CD14-positive monocyte (primary cell): ENCODE data around the gene CROCC2. TPM values are rescaled to one million over a fixed set of nuclear protein-coding genes. Genes with fewer than 3 reads are reported as not detected.

Experiments
- DNase-seq, 3 donors: peaks; one replicate each; pipeline ENCODE4 v3.0.0-alpha.2; 2011 to 2022
- H2AFZ ChIP-seq: 2 replicates; pipeline ENCODE4 v1.6.0; 2012; ENCODE audit warnings: mild to moderate bottlenecking, low read depth, low read length, inconsistent platforms; ENCODE audit not compliant: insufficient read depth, poor library complexity, severe bottlenecking
- H3K27ac ChIP-seq, 2 donors: 1 replicate in 1 of 2; 2 replicates in 1 of 2; pipeline ENCODE4 v1.5.1; 2012 to 2013; ENCODE audit warnings: low read length in 2 of 2, control low read depth in 1 of 2, inconsistent platforms in 1 of 2, low read depth in 1 of 2, mild to moderate bottlenecking in 1 of 2
- H3K27me3 ChIP-seq, 2 donors: one replicate each; pipeline versions ENCODE4 v1.6.0 to v1.6.1; 2011 to 2013; ENCODE audit warnings: low read length in 2 of 2; ENCODE audit not compliant: control insufficient read depth in 2 of 2, insufficient read depth in 2 of 2
- H3K36me3 ChIP-seq, 2 donors: replicated peaks in 1 of 2; 1 replicate in 1 of 2; 2 replicates in 1 of 2; pipeline versions ENCODE4 v1.5.1 to v1.6.1; 2012 to 2013; ENCODE audit warnings: low read length in 2 of 2, control low read depth in 1 of 2, inconsistent platforms in 1 of 2, mild to moderate bottlenecking in 1 of 2; ENCODE audit not compliant: insufficient read depth in 2 of 2, control insufficient read depth in 1 of 2
- H3K4me1 ChIP-seq, 2 donors: 1 replicate in 1 of 2; 2 replicates in 1 of 2; pipeline versions ENCODE4 v1.5.1 to v1.6.1; 2012 to 2013; ENCODE audit warnings: low read length in 2 of 2, control low read depth in 1 of 2, inconsistent platforms in 1 of 2, mild to moderate bottlenecking in 1 of 2, moderate library complexity in 1 of 2; ENCODE audit not compliant: insufficient read depth in 2 of 2, control insufficient read depth in 1 of 2
- H3K4me2 ChIP-seq: replicated peaks from 2 replicates; pipeline ENCODE3; 2012; ENCODE audit warnings: low read length, moderate library complexity, mild to moderate bottlenecking; ENCODE audit not compliant: poor library complexity, severe bottlenecking; ENCODE audit errors: extremely low read depth
- H3K4me3 ChIP-seq, 3 experiments: fragments of 200-600 bp in 1 of 3; sonication (generic) in 1 of 3; replicated peaks in 1 of 3; 1 replicate in 2 of 3; 2 replicates in 1 of 3; pipeline ENCODE4 v1.5.1; 2011 to 2013; ENCODE audit warnings: low read length in 3 of 3, mild to moderate bottlenecking in 3 of 3, control low read depth in 2 of 3, low read depth in 2 of 3, inconsistent platforms in 1 of 3, moderate library complexity in 1 of 3
- H3K79me2 ChIP-seq: 2 replicates; pipeline ENCODE4 v1.6.0; 2012; ENCODE audit warnings: mild to moderate bottlenecking, control low read depth, inconsistent platforms, low read length, moderate library complexity; ENCODE audit not compliant: insufficient read depth
- H3K9ac ChIP-seq: 2 replicates; pipeline ENCODE4 v1.6.0; 2017; ENCODE audit warnings: low read length, mild to moderate bottlenecking; ENCODE audit not compliant: insufficient read depth, poor library complexity, severe bottlenecking
- H3K9me3 ChIP-seq, 2 donors: replicated peaks in 1 of 2; 1 replicate in 1 of 2; 2 replicates in 1 of 2; pipeline versions ENCODE4 v1.5.1 to v1.6.1; 2012 to 2013; ENCODE audit warnings: low read length in 2 of 2, control low read depth in 1 of 2; ENCODE audit not compliant: control insufficient read depth in 1 of 2, insufficient read depth in 1 of 2
- H4K20me1 ChIP-seq: 2 replicates; pipeline ENCODE4 v1.6.0; 2012; ENCODE audit warnings: mild to moderate bottlenecking, low read length, control low read depth, moderate library complexity; ENCODE audit not compliant: insufficient read depth
- H3K27ac Mint-ChIP-seq, 7 donors: one replicate each; pipeline ENCODE4 v1.8.0; 2020; ENCODE audit warnings: mild to moderate bottlenecking in 7 of 7, mixed read lengths in 7 of 7, moderate library complexity in 6 of 7, inconsistent platforms in 2 of 7
- H3K27me3 Mint-ChIP-seq, 3 donors: one replicate each; pipeline ENCODE4 v1.8.0; 2021 to 2022; ENCODE audit warnings: low read depth in 3 of 3, mild to moderate bottlenecking in 3 of 3, mixed read lengths in 3 of 3, moderate library complexity in 3 of 3, inconsistent platforms in 1 of 3
- H3K36me3 Mint-ChIP-seq, 2 donors: one replicate each; pipeline ENCODE4 v1.8.0; 2020; ENCODE audit warnings: mixed read lengths in 2 of 2, inconsistent platforms in 1 of 2, mild to moderate bottlenecking in 1 of 2
- H3K4me1 Mint-ChIP-seq: one replicate; pipeline ENCODE4 v1.8.0; 2020; ENCODE audit warnings: mild to moderate bottlenecking, mixed read lengths
- H3K4me3 Mint-ChIP-seq, 2 donors: one replicate each; pipeline ENCODE4 v1.8.0; 2020; ENCODE audit warnings: mild to moderate bottlenecking in 2 of 2, mixed read lengths in 2 of 2, moderate library complexity in 1 of 2
- H3K9me3 Mint-ChIP-seq, 7 donors: one replicate each; pipeline ENCODE4 v1.8.0; 2020 to 2022; ENCODE audit warnings: mixed read lengths in 7 of 7, mild to moderate bottlenecking in 6 of 7, moderate library complexity in 6 of 7, inconsistent platforms in 2 of 7
- CTCF ChIP-seq: fragments of 200-600 bp; IDR thresholded peaks from one replicate; pipeline ENCODE4 v1.8.0; 2022; ENCODE audit warnings: antibody characterized with exemption, mild to moderate bottlenecking
- WGBS: methylation state at CpG from one replicate; pipeline ENCODE4 v1.1.5; 2013; ENCODE audit warnings: missing lambda C conversion rate; ENCODE audit not compliant: insufficient coverage; 5-methylcytosine and 5-hydroxymethylcytosine counted together
- intact Hi-C, 2 donors: fragments of 100-400 bp; cut with micrococcal nuclease; formaldehyde crosslinking; loops; one replicate each; pipeline versions ENCODE4 v1.15.0 to v1.15.1; 2023
- polyA plus RNA-seq, 3 donors: library from polyadenylated mRNA; depleted of rRNA in 1 of 3; unstranded in 2 of 3; stranded (reverse) in 1 of 3; fragments of 300-500 nt in 2 of 3; fragments of >200 nt in 1 of 3; fragmentation: Illumina TruSeq in 2 of 3; gene quantifications; 1 replicate in 2 of 3; 2 replicates in 1 of 3; pipeline ENCODE4 v1.2.3, GENCODE V29; 2012 to 2021

CROCC2 gene
- polyA plus RNA-seq, 3 donors = 0.15 TPM; not detected in 2

GRCh38 chr2:240898731-240899467 lies 7.2 kb upstream of the CROCC2 start:
- Mint-ChIP-seq H3K4me1 (no peaks in the 10 kb centered on the region), H3K36me3 (no peaks in the 10 kb centered on the region), H3K4me3 (no peak overlapping the region), H3K9me3 (peaks cover 0 to 6% (median 0%) of the 10 kb centered on the region in 7 donors), H3K27ac (no peak overlapping the region), H3K27me3 (peaks cover 4 to 6% (median 4%) of the 10 kb centered on the region in 3 donors)
- no peaks in the 10 kb centered on the region for H3K79me2 ChIP-seq
- H3K9ac ChIP-seq = no peak overlapping the region
- H3K4me3 ChIP-seq = no peak overlapping the region
- H2AFZ ChIP-seq = no peak overlapping the region
- H3K9me3 ChIP-seq = no peaks in the 10 kb centered on the region
- no peaks in the 10 kb centered on the region for H4K20me1 ChIP-seq
- TF ChIP-seq CTCF = no peak
- H3K36me3 ChIP-seq = no peaks in the 10 kb centered on the region
- no peak overlapping the region for H3K27ac ChIP-seq
- intact Hi-C loops = no loop called here
- no peaks in the 10 kb centered on the region for H3K27me3 ChIP-seq
- H3K4me1 ChIP-seq = no peaks in the 10 kb centered on the region
- H3K4me2 ChIP-seq = no peak overlapping the region
- DNase-seq = no peak
- WGBS = 86% methylated on average over 22 of the region's 23 CpGs

- intact Hi-C loops = no loop called here
- Histone ChIP-seq H4K20me1 (no peaks in the 10 kb centered on the region), H3K27ac (no peak overlapping the region), H3K36me3 (no peaks in the 10 kb centered on the region), H3K4me3 (no peak overlapping the region), H3K4me1 (no peaks in the 10 kb centered on the region), H3K9me3 (no peaks in the 10 kb centered on the region), H3K79me2 (no peaks in the 10 kb centered on the region), H3K27me3 (no peaks in the 10 kb centered on the region), H3K4me2 (no peak overlapping the region), H2AFZ (no peak overlapping the region), H3K9ac (no peak overlapping the region)
- 88% methylated on average over 17 of the region's 19 CpGs for WGBS
- no peaks in the 10 kb centered on the region for H3K4me1 Mint-ChIP-seq
- no peak for DNase-seq
- peaks cover 0 to 6% (median 0%) of the 10 kb centered on the region in 7 donors for H3K9me3 Mint-ChIP-seq
- H3K36me3 Mint-ChIP-seq = no peaks in the 10 kb centered on the region
- peaks cover 4 to 6% (median 4%) of the 10 kb centered on the region in 3 donors for H3K27me3 Mint-ChIP-seq
- TF ChIP-seq CTCF = no peak
- H3K27ac Mint-ChIP-seq = no peak overlapping the region
- no peak overlapping the region for H3K4me3 Mint-ChIP-seq
Measured at GRCh38 chr2:240899468-240899865, 6.7 kb upstream of the CROCC2 start.
